GM12878 (cell line): Measurements from ENCODE around the gene PRX. TPM values are rescaled to one million over a fixed set of nuclear protein-coding genes. Genes with fewer than 3 reads are reported as not detected.

Source experiments
- ASH2L ChIP-seq: fragments of 300-600, 200-600 bp; sonication (generic); IDR thresholded peaks from 2 replicates; pipeline ENCODE4 v1.6.1; 2017; ENCODE audit warnings: low read depth, mild to moderate bottlenecking, borderline replicate concordance
- ATF7 ChIP-seq: fragments of 450-650 bp; IDR thresholded peaks from 2 replicates; pipeline ENCODE4 v1.6.1; 2016; ENCODE audit warnings: low read depth, mild to moderate bottlenecking
- BACH1 ChIP-seq: fragments of 450-650 bp; IDR thresholded peaks from 2 replicates; pipeline ENCODE4 v1.6.1; 2017; ENCODE audit warnings: mild to moderate bottlenecking, borderline replicate concordance
- FOS ChIP-seq: IDR thresholded peaks from 3 replicates; pipeline ENCODE4 v1.6.1; 2011; ENCODE audit warnings: borderline replicate concordance; ENCODE audit not compliant: insufficient read length; ENCODE audit errors: extremely low read depth
- GATAD2B ChIP-seq: fragments of 450-650 bp; conservative IDR thresholded peaks from 2 replicates; pipeline ENCODE4 v1.6.1; 2017; ENCODE audit warnings: low read depth, mild to moderate bottlenecking, moderate library complexity
- HDAC6 ChIP-seq: fragments of 200-600 bp; sonication (generic); IDR thresholded peaks from one replicate; pipeline ENCODE4 v1.8.0; 2017; ENCODE audit warnings: antibody characterized with exemption; ENCODE audit not compliant: unreplicated experiment
- KAT2A ChIP-seq: conservative IDR thresholded peaks from 2 replicates; pipeline ENCODE4 v1.6.1; 2011; ENCODE audit warnings: low read depth, low read length; ENCODE audit not compliant: control insufficient read depth
- RAD21 ChIP-seq: IDR thresholded peaks from 2 replicates; pipeline ENCODE4 v1.6.1; 2011; ENCODE audit warnings: mild to moderate bottlenecking, low read depth, low read length, moderate library complexity; ENCODE audit not compliant: insufficient read depth
- RBBP5 ChIP-seq: fragments of 200-600 bp; sonication (generic); conservative IDR thresholded peaks from 2 replicates; pipeline ENCODE4 v1.6.1; 2016
- RFX5 ChIP-seq: IDR thresholded peaks from 2 replicates; pipeline ENCODE4 v1.6.1; 2011; ENCODE audit warnings: low read depth, low read length, improper control_type of control experiment
- RUNX3 ChIP-seq: IDR thresholded peaks from 2 replicates; pipeline ENCODE4 v1.6.1; 2012; ENCODE audit warnings: low read length, inconsistent platforms
- SMAD5 ChIP-seq: IDR thresholded peaks from 2 replicates; pipeline ENCODE4 v1.6.1; 2016; ENCODE audit warnings: antibody characterized with exemption, low read depth
- SPI1 ChIP-seq: IDR thresholded peaks from 2 replicates; pipeline ENCODE4 v1.6.1; 2011; ENCODE audit warnings: low read depth, mild to moderate bottlenecking, low read length, moderate library complexity, borderline replicate concordance; ENCODE audit not compliant: insufficient read depth
- YY1 ChIP-seq: IDR thresholded peaks from 2 replicates; pipeline ENCODE4 v1.6.1; 2011; ENCODE audit warnings: low read depth, mild to moderate bottlenecking, low read length
- polyA plus RNA-seq, 11 experiments: library from polyadenylated mRNA; depleted of rRNA in 4 of 11; unstranded in 6 of 11; stranded (reverse) in 5 of 11; fragments of >200 nt; fragmentation: Nextera tagmentation in 4 of 11; fragmentation: Illumina TruSeq in 1 of 11; extraction: Ambion mirVana in 4 of 11; extraction: Trizol in 1 of 11; gene quantifications; 1 replicate in 1 of 11; 2 replicates in 10 of 11; pipeline versions ENCODE4 v1.2.1 to v1.2.3, GENCODE V29; 2011 to 2016; ENCODE audit warnings: inconsistent platforms in 2 of 11, missing spikeins in 2 of 11, low read depth in 1 of 11
- total RNA-seq, 4 experiments: library from RNA; depleted of rRNA in 3 of 4; stranded (reverse); fragments of >200 nt in 3 of 4; fragmentation: Illumina TruSeq in 1 of 4; extraction: Trizol in 1 of 4; gene quantifications; 2 replicates each; pipeline versions ENCODE4 v1.2.1 to v1.2.3, GENCODE V29; 2013 to 2021
- TF ChIP-seq, protein P1 (sequence below): fragments of 450-650 bp; IDR thresholded peaks from 2 replicates; pipeline ENCODE4 v1.6.1; 2016; ENCODE audit warnings: mild to moderate bottlenecking, moderate library complexity, borderline replicate concordance
- TF ChIP-seq, protein P2 (sequence below): fragments of 450-650 bp; IDR thresholded peaks from 2 replicates; pipeline ENCODE4 v1.6.1; 2016; ENCODE audit warnings: mild to moderate bottlenecking
- TF ChIP-seq, protein P3 (sequence below): fragments of 450-650 bp; IDR thresholded peaks from 2 replicates; pipeline ENCODE4 v1.6.1; 2017; ENCODE audit warnings: mild to moderate bottlenecking, low read depth, inconsistent platforms; ENCODE audit not compliant: poor library complexity, severe bottlenecking
- TF ChIP-seq, protein P4 (sequence below): IDR thresholded peaks from 2 replicates; pipeline ENCODE4 v1.6.1; 2011; ENCODE audit warnings: low read depth, low read length, improper control_type of control experiment, borderline replicate concordance

PRX gene
- total and polyA plus RNA-seq, 10 of the 15 experiments (the other 5 are each of a cell fraction or from before 2014, with no cell fraction given) = 0.02 to 1.4 (median 0.54) TPM; not detected in 1

DNA sequence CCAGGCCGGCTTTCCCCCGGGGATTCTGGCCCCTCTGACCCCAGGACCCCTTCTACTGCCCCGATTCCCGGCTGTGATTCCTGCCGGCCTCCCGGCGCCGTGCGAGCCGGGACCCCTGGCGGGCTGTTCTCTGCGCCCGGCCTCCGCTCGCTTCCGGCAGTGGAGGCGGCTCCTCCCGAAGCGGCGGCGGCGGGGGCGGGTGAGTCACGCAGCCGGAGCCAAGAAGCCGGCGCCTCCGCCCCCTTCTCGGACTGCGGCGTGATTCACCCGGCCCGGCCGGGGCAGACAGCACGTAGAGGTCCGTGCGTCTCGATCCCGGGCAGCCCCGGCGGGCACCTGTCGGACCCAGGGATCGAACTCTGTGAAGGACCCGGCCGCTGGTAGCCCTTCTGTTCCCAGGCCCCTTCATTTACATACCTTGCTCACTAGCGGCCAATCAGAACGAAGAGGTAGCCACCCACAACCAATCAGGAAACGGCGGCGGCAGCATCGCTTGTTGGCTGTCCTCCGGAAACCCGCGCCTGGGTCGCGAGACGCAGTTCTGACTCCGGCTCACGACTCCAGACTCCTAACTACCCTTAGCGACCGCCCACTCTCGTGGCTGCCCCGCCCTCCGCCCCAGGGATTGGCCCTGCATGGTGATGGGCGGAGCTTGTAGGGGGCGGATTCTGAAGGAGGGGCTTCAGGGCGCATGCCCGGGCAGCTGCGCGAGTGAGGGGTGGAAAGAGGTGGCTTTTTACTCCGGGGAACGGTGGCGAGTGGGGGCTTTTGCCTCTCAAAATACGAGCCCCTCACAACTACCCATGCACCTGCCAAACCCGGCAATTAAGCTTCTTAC lies 12.5 kb upstream of the PRX start, which contains the start of gene SERTAD1 (continued):
- TF ChIP-seq, protein P1, sequence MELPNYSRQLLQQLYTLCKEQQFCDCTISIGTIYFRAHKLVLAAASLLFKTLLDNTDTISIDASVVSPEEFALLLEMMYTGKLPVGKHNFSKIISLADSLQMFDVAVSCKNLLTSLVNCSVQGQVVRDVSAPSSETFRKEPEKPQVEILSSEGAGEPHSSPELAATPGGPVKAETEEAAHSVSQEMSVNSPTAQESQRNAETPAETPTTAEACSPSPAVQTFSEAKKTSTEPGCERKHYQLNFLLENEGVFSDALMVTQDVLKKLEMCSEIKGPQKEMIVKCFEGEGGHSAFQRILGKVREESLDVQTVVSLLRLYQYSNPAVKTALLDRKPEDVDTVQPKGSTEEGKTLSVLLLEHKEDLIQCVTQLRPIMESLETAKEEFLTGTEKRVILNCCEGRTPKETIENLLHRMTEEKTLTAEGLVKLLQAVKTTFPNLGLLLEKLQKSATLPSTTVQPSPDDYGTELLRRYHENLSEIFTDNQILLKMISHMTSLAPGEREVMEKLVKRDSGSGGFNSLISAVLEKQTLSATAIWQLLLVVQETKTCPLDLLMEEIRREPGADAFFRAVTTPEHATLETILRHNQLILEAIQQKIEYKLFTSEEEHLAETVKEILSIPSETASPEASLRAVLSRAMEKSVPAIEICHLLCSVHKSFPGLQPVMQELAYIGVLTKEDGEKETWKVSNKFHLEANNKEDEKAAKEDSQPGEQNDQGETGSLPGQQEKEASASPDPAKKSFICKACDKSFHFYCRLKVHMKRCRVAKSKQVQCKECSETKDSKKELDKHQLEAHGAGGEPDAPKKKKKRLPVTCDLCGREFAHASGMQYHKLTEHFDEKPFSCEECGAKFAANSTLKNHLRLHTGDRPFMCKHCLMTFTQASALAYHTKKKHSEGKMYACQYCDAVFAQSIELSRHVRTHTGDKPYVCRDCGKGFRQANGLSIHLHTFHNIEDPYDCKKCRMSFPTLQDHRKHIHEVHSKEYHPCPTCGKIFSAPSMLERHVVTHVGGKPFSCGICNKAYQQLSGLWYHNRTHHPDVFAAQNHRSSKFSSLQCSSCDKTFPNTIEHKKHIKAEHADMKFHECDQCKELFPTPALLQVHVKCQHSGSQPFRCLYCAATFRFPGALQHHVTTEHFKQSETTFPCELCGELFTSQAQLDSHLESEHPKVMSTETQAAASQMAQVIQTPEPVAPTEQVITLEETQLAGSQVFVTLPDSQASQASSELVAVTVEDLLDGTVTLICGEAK = no peak; the same call in 1 of the 2 replicates
- TF ChIP-seq, protein P2, sequence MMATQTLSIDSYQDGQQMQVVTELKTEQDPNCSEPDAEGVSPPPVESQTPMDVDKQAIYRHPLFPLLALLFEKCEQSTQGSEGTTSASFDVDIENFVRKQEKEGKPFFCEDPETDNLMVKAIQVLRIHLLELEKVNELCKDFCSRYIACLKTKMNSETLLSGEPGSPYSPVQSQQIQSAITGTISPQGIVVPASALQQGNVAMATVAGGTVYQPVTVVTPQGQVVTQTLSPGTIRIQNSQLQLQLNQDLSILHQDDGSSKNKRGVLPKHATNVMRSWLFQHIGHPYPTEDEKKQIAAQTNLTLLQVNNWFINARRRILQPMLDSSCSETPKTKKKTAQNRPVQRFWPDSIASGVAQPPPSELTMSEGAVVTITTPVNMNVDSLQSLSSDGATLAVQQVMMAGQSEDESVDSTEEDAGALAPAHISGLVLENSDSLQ = peak; percentile 89
- peak; percentile 90 for TF ChIP-seq GATAD2B
- no peak for TF ChIP-seq SPI1
- TF ChIP-seq RFX5 = peak; percentile 94
- TF ChIP-seq ASH2L = 0 out of 2 replicates have a peak, but pooled peaks have one; percentile 54
- no peak; the same call in 1 of the 2 replicates for TF ChIP-seq YY1
- TF ChIP-seq RBBP5 = no peak
- peak; percentile 84; the same call in 1 of the 2 replicates for TF ChIP-seq SMAD5
- peak; percentile 52 for TF ChIP-seq HDAC6
- TF ChIP-seq, protein P3, sequence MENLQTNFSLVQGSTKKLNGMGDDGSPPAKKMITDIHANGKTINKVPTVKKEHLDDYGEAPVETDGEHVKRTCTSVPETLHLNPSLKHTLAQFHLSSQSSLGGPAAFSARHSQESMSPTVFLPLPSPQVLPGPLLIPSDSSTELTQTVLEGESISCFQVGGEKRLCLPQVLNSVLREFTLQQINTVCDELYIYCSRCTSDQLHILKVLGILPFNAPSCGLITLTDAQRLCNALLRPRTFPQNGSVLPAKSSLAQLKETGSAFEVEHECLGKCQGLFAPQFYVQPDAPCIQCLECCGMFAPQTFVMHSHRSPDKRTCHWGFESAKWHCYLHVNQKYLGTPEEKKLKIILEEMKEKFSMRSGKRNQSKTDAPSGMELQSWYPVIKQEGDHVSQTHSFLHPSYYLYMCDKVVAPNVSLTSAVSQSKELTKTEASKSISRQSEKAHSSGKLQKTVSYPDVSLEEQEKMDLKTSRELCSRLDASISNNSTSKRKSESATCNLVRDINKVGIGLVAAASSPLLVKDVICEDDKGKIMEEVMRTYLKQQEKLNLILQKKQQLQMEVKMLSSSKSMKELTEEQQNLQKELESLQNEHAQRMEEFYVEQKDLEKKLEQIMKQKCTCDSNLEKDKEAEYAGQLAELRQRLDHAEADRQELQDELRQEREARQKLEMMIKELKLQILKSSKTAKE = peak; percentile 35
- TF ChIP-seq, protein P4, sequence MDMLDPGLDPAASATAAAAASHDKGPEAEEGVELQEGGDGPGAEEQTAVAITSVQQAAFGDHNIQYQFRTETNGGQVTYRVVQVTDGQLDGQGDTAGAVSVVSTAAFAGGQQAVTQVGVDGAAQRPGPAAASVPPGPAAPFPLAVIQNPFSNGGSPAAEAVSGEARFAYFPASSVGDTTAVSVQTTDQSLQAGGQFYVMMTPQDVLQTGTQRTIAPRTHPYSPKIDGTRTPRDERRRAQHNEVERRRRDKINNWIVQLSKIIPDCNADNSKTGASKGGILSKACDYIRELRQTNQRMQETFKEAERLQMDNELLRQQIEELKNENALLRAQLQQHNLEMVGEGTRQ = no peak
- no peak for TF ChIP-seq RAD21
- TF ChIP-seq KAT2A = no peak
- 0 out of 2 replicates have a peak, but pooled peaks have one; percentile 45 for TF ChIP-seq ATF7
- TF ChIP-seq BACH1 = peak; percentile 99
- peak; percentile 89 for TF ChIP-seq FOS
- TF ChIP-seq RUNX3 = no peak; the same call in 1 of the 2 replicates
